Brain pericyte (primary cell): ENCODE results near the gene CDKAL1.

Experiments used
- DNase-seq: peaks from one replicate; pipeline ENCODE4 v3.0.0-alpha.2; 2012; ENCODE audit warnings: low read depth, low spot score

Gene CDKAL1

DNA sequence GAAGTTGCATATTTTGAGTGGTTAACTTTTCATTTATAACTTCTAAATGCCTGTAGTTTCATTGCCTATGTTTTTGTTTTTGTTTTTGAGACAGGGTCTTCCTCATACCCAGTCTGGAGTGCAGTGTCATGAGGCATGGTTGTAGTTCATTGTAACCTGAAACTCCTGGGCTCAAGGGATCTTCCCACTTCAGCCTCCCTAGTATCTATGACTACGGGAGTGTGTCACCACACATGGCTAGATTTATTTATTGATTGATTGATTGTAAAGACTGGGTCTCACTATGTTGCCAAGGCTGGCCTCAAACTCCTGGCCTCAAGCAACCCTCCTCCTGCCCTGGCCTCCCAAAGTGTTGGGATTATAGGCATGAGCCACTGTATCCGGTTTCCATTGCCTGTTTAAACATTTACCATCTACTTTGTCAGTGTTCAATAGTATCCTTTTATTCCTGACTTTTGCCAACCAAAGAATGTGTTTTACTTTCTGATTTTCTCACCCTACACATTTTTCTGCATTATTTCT is 144.6 kb downstream of the CDKAL1 start:
- DNase-seq: no peak

- DNase-seq: no peak
These were observed 146.5 kb downstream of the CDKAL1 start for GRCh38 chr6:20680697-20681165.

GRCh38 chr6:20681243-20681684 is 147.0 kb downstream of the CDKAL1 start:
- DNase-seq: no peak

DNA sequence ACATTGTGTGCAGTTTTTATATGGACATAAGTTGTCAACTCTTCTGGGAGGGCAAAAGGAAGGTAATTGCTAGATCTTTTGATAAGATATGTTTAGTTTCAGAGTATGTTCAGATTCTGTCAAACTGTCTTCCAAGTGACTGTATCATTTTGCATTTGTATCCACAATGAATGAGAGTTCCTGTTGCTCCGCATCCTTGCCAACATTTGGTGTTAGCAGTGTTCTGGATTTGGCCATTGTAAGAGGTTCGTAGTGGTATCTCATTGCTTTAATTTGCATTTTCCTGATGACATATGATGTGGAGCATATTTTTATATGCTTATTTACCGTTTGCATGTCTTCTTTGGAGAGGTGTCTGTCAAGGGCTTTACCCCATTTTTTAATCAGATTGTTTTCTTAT is 150.2 kb downstream of the CDKAL1 start:
- DNase-seq: no peak

DNA sequence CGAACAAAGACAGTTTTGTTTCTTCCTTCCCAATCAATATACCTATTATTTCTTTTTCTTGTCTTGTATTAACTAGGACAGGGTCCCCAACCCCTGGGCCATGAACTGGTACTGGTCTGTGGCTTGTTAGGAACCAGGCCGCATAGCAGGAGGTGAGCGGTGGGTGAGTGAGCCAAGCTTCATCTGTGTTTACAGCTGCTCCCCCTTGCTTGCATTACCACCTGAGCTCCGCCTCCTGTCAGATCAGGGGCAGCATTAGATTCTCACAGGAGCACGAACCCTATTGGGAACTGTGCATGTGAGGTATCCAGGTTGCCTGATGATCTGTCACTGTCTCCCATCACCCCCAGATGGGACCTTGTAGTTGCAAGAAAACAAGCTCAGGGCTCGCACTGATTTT is 151.9 kb downstream of the CDKAL1 start:
- DNase-seq: no peak

DNA sequence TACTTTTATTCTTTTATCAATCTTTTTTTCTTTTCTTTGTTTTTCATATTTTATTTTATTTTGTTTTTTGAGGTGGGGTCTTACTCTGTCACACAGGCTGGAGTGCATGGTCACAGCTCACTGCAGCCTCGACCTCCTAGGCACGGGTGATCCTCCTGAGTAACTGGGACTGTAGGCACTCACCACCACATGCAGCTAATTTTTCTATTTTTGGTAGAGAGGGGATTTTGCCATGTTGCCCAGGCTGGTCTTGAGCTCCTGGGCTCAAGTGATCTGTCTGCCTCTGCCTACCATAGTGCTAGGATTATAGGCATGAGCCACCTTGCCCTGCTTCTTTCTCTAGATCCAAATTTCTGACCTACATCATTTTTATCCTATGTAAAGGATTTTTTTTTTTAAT is 153.2 kb downstream of the CDKAL1 start:
- DNase-seq: no peak

DNA sequence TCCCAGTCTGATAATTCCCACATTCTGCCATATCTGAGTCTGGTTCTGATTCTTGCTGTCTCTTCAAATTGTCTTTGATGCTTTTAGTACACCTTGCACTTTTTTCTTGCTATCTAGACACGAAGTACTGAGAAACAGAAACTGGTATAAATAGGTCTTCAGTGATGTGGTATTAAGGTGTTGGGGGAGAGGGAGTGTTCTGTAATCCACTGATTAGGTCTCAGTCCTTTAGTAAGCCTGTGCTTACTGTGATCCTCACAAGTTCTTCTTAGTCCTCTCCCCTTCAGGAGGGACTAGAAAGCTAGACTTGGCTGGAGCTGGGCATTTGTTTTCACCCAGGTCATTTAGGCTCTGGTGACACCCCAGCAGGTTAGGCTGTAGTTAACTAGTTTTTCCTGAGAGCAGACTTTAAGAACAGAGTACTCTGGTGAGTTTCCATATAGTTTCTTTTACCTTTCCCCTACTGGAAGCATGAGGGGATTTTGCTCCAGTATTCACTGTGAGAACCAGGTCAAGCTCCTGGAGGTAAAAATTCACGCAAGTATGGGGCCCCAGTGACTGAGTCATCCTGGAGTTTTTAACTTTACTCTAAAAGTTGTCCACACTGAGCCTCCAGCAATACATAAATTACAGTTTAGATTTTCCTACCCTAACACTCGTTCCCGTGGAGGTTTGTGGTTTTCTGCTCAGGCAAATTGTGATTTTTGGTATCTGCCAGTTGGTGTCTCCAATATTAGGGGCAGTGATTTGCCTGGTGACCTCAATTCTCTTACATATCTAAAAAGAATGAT is 154.6 kb downstream of the CDKAL1 start:
- peak; percentile 27 for DNase-seq

GRCh38 chr6:20691185-20691584 is 156.9 kb downstream of the CDKAL1 start:
- DNase-seq: no peak

DNA sequence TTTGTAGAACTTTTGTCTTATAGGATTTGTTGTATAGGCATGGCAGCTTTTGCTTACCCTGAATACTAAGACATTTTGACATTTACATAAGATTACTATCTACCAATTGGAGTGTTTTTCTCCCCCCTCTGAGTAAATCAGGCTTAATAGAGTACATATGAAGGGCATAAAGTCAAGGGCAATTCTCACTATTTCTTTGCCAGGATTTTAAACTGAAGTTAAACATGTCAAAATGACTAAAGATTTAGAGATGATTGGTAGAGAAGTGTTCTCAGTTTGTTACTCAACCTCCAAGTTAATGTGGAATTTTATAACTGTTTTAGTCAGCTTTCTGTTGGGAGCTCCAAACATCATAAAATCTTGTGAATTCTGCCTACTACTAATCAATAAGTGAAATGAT is 157.8 kb downstream of the CDKAL1 start:
- DNase-seq: no peak

DNA sequence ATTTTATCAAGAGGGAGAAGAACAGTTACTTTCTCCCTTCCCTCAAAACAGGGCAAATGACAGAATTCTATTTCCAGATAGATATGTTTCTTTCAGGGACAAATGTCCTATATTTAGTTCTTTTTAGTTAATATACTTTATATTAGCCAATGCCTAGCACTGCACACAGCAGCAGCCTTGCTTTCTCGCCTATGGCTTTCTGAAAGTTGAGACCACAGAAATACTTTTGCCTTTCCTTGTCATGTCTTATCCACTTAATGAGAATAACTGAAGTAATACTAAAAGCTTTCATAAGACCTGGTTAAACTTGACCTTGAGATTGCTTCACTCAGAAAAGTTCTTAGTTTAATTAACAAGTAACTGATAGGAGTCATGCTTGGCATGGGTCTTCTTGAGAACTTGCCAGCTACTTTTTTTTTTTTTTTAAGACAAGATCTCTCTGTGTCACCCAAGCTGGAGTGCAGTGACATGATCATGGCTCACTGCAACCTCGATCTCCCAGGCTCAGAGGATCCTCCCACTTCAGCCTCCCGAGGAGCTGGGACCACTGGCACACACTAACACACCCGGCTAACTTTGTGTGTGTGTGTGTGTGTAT is 159.3 kb downstream of the CDKAL1 start:
- DNase-seq: no peak

- DNase-seq: no peak
These were observed 162.4 kb downstream of the CDKAL1 start for GRCh38 chr6:20696676-20697075.

DNA sequence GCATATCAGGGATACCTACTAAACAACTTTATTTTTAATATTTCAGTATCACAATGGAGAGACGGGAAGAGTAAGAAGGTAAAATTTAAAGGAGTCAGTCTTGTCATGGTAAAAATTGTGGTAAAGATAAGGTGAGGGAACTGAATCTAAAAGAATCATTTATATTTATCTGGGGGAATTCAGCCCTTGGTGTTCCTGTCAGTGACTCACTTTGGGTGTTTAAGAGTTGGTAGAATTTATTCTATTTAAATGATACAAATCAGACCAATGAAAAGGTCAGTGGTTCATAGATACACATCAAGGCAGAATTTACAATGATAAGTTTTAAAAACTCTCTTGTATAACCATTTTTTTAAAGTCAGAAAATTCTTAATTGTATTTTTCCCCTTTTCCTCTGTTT is 164.4 kb downstream of the CDKAL1 start:
- DNase-seq: no peak

GRCh38 chr6:20699402-20699801 is 165.1 kb downstream of the CDKAL1 start:
- no peak for DNase-seq

GRCh38 chr6:20700375-20700774 is 166.1 kb downstream of the CDKAL1 start:
- no peak for DNase-seq

DNA sequence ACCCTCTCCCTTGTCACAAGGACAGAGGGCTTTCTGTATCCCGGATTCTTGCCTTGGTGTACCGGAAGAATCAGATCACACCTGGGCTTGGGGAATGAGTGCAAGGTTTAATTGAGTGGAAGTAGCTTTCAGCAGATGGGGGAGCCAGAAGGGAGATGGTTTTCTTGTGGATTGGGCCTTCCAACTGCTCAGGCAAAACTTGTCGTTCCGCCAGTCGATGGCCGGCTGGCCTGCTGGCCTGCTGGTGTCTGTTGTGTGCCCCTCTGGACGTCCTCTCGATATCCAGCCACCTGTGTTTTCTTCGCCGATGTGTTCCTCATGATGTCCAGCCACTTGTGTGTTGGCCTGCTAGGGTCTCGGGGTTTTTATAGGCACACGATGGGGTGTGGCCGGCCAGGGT is 168.1 kb downstream of the CDKAL1 start:
- DNase-seq: no peak

DNA sequence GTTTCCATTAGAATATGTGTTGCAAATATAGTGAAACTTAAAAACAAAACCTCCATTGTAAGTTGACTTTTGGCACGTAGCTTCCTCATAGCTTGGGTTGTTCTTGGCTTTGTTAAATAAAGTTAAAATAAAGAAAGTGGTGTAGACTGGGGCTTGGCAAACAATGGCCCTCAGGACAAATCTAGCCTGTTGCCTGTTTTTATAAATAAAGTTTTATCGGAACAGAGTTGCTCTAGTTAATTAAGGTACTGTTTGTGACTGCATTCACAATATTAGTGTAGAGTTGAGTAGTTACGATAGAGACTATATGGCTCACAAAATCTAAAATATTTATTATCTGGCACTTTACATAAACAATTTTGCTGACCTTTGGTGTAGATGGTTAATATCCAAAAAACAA is 168.8 kb downstream of the CDKAL1 start:
- no peak for DNase-seq

GRCh38 chr6:20704325-20705025 is 170.2 kb downstream of the CDKAL1 start:
- DNase-seq: no peak

GRCh38 chr6:20705741-20706140 is 171.5 kb downstream of the CDKAL1 start:
- DNase-seq: no peak

GRCh38 chr6:20706238-20706938 is 172.1 kb downstream of the CDKAL1 start:
- DNase-seq: no peak

DNA sequence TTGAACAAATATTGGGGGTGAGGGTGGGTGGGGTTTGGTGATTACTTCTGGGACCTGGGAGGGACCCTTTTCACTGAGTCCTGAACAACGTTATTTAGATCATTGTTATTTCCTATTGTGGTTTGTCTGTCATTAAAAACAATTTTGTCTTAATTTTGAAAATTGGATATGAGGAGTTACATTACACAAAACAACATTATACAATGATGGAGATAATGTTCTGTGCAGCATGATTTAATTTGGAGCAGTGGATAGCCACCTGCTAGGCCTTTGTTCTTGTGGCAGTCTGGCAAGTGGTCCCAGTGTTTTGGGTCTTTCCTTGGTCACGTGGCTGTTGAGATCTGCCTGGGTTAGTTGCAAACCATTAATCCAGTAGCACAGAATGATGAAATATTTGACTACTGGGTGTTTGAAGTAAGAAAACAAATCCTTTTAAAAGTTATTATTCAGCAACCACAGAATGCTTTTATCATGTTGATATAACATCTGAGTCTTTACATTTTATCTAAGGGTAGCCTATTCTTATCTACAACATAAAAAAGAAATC is 172.8 kb downstream of the CDKAL1 start:
- DNase-seq: no peak

DNA sequence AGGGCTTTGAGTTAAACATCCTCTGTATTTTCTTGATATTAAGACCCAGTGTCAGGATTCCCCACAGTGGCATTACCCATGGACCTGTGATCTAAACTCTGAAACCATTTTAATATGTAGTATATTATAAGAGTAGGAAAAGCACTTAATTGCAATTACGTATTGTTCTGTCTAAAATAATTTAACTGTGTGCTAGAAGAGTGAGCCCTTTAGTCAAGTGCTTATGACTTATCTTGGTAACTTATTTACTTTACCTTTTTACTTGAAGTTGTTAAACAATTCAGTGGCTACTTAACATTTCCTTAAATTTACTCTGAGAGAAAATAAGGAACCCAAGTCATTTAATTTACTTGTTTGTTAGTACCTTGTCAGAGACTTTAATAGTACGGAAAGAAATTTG is 173.6 kb downstream of the CDKAL1 start:
- no peak for DNase-seq
